HG02943 (cell line): ENCODE measurements around the gene SLCO2B1.

ENCODE experiments used
- ATAC-seq: cut with Tn5 transposase; IDR thresholded peaks from one replicate; pipeline ENCODE4 v1.9.1; 2021; ENCODE audit warnings: mild to moderate bottlenecking, low read depth, moderate library complexity; ENCODE audit not compliant: unreplicated experiment

The SLCO2B1 gene

GRCh38 chr11:75244052-75244814 lies 93.3 kb downstream of the SLCO2B1 start:
- ATAC-seq: no peak

- ATAC-seq: no peak
Observed at GRCh38 chr11:75245356-75246005, 94.6 kb downstream of the SLCO2B1 start.

GRCh38 chr11:75246006-75246670 lies 95.2 kb downstream of the SLCO2B1 start:
- ATAC-seq: no peak

GRCh38 chr11:75246671-75247350 lies 95.9 kb downstream of the SLCO2B1 start:
- ATAC-seq: no peak

GRCh38 chr11:75248924-75249256 lies 98.0 kb downstream of the SLCO2B1 start:
- no peak for ATAC-seq

GRCh38 chr11:75249704-75250103 lies 98.8 kb downstream of the SLCO2B1 start:
- ATAC-seq: no peak

- ATAC-seq: no peak
Observed at GRCh38 chr11:75254326-75254725, 103.4 kb downstream of the SLCO2B1 start.
